ENCODE measurements around the gene TOR4A. TPM values are rescaled to one million over a fixed set of nuclear protein-coding genes. Genes with fewer than 3 reads are reported as not detected.
A peak's percentile ranks its signal among the peaks of the same experiment; 100 is the strongest.
"Not testable (repeated sequence)": the region's sequence is repeated elsewhere in the genome, so short reads cannot be mapped to it uniquely, and the experiment has no call there.

The TOR4A gene
- total and polyA plus RNA-seq, 2 experiments from 2014 or later, result 4.1 to 29.6 TPM

DNA sequence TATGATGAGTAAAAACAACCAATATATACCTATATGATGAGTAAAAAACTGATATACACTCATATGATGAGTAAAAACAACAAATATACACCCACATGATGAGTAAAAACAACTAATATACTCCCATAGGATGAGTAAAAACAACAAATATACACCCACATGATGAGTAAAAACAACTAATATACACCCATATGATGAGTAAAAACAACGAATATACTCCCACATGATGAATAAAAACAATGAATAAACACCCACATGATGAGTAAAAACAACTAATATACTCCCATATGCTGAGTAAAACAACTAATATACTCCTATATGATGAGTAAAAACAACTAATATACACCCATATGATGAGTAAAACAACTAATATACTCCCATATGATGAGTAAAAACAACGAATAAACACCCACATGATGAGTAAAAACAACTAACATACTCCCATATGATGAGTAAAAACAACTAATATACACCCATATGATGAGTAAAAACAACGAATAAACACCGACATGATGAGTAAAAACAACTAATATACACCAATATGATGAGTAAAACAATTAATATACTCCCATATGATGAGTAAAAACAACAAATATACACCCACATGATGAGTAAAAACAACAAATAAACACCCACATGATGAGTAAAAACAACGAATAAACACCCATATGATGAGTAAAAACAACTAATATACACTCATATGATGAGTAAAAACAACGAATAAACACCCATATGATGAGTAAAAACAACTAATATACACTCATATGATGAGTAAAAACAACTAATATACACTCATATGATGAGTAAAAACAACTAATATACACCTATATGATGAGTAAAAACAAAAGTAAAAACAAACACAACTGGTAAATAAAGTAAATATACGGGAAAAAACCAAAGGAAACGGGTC is 50.4 kb downstream of the TOR4A start:
- H3K9me2 ChIP-seq (ENCODE audit: insufficient read depth); H3K4me1 ChIP-seq (ENCODE audit: insufficient read depth); H3K36me3 ChIP-seq (ENCODE audit: low read depth); H2AFZ ChIP-seq; H3K4me3 ChIP-seq; H3K9me3 ChIP-seq (ENCODE audit: low read depth); H3K27ac ChIP-seq; in situ Hi-C loops (cut with MboI); H3K4me2 ChIP-seq (ENCODE audit: unreplicated experiment); H3K9ac ChIP-seq; H4K20me1 ChIP-seq (ENCODE audit: insufficient read depth); H3K27me3 ChIP-seq (replicated peaks; ENCODE audit: insufficient read depth); DNase-seq; H3K79me2 ChIP-seq (ENCODE audit: insufficient read depth): not testable (repeated sequence)
- H3F3A ChIP-seq (ENCODE audit: insufficient read depth), result peaks cover 11% of the 10 kb centered on the region
- 60 to 65% methylated on average over 8 of the region's 8 CpGs for WGBS, 2 experiments (ENCODE audit: low coverage in 1 of 2, low lambda C conversion rate in 2 of 2, missing lambda C conversion rate in 2 of 2)
- TF ChIP-seq EZH2phosphoT487 (IDR thresholded peaks at IDR 0.05; ENCODE audit: insufficient read depth, low read depth), result 0 out of 2 replicates have a peak, but pooled peaks have one; percentile 34

DNA sequence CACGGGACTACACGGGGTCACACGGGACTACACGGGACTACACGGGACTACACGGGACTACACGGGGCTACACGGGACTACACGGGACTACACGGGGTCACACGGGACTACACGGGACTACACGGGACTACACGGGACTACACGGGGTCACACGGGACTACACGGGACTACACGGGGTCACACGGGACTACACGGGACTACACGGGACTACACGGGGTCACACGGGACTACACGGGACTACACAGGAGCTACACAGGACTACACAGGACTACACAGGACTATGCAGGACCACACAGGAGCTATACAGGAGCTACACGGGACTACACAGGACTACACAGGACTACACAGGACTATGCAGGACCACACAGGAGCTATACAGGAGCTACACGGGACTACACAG is 52.1 kb downstream of the TOR4A start:
- H3K4me3 ChIP-seq; H3K27ac ChIP-seq; H2AFZ ChIP-seq; DNase-seq; in situ Hi-C loops (cut with MboI); H3K79me2 ChIP-seq (ENCODE audit: insufficient read depth); H3K36me3 ChIP-seq (ENCODE audit: low read depth); H4K20me1 ChIP-seq (ENCODE audit: insufficient read depth); H3K9me2 ChIP-seq (ENCODE audit: insufficient read depth); H3K4me1 ChIP-seq (ENCODE audit: insufficient read depth); H3K4me2 ChIP-seq (ENCODE audit: unreplicated experiment); H3K9me3 ChIP-seq (ENCODE audit: low read depth); H3K27me3 ChIP-seq (replicated peaks; ENCODE audit: insufficient read depth); H3K9ac ChIP-seq: not testable (repeated sequence)
- peaks cover 11% of the 10 kb centered on the region for H3F3A ChIP-seq (ENCODE audit: insufficient read depth)
- 65 to 73% methylated on average over 6 to 26 of the region's 26 CpGs for WGBS, 2 experiments (ENCODE audit: low coverage in 1 of 2, low lambda C conversion rate in 2 of 2, missing lambda C conversion rate in 2 of 2)

DNA sequence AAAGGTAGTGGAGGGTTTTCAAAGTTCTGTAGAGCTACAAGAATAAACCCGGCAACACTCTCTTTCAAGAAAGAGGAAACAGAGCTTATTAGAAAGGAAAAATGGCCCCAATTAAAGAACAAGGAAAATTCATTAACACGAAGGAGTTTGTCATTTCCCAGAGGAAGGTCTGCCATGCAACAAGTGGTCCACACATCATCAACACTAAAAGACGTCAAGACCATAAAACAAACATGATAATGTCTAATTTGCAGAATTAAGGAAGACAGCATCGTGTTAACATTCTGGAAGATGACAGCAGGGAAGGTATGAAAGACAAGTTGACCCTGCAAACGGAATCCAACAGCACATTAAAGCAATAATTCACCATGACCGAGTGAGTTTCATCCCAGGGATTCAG is 53.2 kb downstream of the TOR4A start:
- H3K36me3 ChIP-seq (ENCODE audit: low read depth), result no peaks in the 10 kb centered on the region
- 50 to 51% methylated on average over 6 of the region's 6 CpGs for WGBS, 2 experiments (ENCODE audit: low coverage in 1 of 2, low lambda C conversion rate in 2 of 2, missing lambda C conversion rate in 2 of 2)
- TF ChIP-seq EZH2phosphoT487 (IDR thresholded peaks at IDR 0.05; ENCODE audit: insufficient read depth, low read depth) (no peak), EZH2 (IDR thresholded peaks at IDR 0.05; ENCODE audit: insufficient read depth, poor library complexity, severe bottlenecking) (no peak)

GRCh38 chr9:137331929-137332328 is 54.4 kb downstream of the TOR4A start:
- Histone ChIP-seq H3K9me3 (ENCODE audit: low read depth) (no peaks in the 10 kb centered on the region), H3K27me3 (replicated peaks; ENCODE audit: insufficient read depth) (no peaks in the 10 kb centered on the region), H2AFZ (no peak overlapping the region), H3F3A (ENCODE audit: insufficient read depth) (peaks cover 11% of the 10 kb centered on the region), H3K4me2 (ENCODE audit: unreplicated experiment) (no peak overlapping the region), H3K4me1 (ENCODE audit: insufficient read depth) (no peaks in the 10 kb centered on the region), H3K9me2 (ENCODE audit: insufficient read depth) (peaks cover 4% of the 10 kb centered on the region; the same call in 1 of the 2 replicates), H3K9ac (no peak overlapping the region), H4K20me1 (ENCODE audit: insufficient read depth) (no peaks in the 10 kb centered on the region), H3K27ac (no peak overlapping the region), H3K4me3 (no peak overlapping the region), H3K79me2 (ENCODE audit: insufficient read depth) (no peaks in the 10 kb centered on the region), H3K36me3 (ENCODE audit: low read depth) (no peaks in the 10 kb centered on the region)
- in situ Hi-C loops (cut with MboI), result no loop called here
- TF ChIP-seq EZH2phosphoT487 (IDR thresholded peaks at IDR 0.05; ENCODE audit: insufficient read depth, low read depth) (no peak), EZH2 (IDR thresholded peaks at IDR 0.05; ENCODE audit: insufficient read depth, poor library complexity, severe bottlenecking) (no peak)
- 86 to 88% methylated on average over 9 of the region's 9 CpGs for WGBS, 2 experiments (ENCODE audit: low coverage in 1 of 2, low lambda C conversion rate in 2 of 2, missing lambda C conversion rate in 2 of 2)
- no peak for DNase-seq

More for the DNA sequence above, 53.2 kb downstream of the TOR4A start:
- no peak for DNase-seq
- Histone ChIP-seq H3K27me3 (replicated peaks; ENCODE audit: insufficient read depth) (no peaks in the 10 kb centered on the region), H3F3A (ENCODE audit: insufficient read depth) (peaks cover 11% of the 10 kb centered on the region), H3K79me2 (ENCODE audit: insufficient read depth) (no peaks in the 10 kb centered on the region), H3K27ac (no peak overlapping the region), H3K9me3 (ENCODE audit: low read depth) (no peaks in the 10 kb centered on the region), H3K9ac (no peak overlapping the region), H4K20me1 (ENCODE audit: insufficient read depth) (no peaks in the 10 kb centered on the region), H3K4me3 (no peak overlapping the region), H3K9me2 (ENCODE audit: insufficient read depth) (peaks cover 4% of the 10 kb centered on the region; the same call in 1 of the 2 replicates), H3K4me1 (ENCODE audit: insufficient read depth) (no peaks in the 10 kb centered on the region), H3K4me2 (ENCODE audit: unreplicated experiment) (no peak overlapping the region), H2AFZ (no peak overlapping the region)
- in situ Hi-C loops (cut with MboI), result no loop called here

Other genes starting within 250 kb of the TOR4A start
- 33.2 and 49.4 TPM in 2 replicates for gene ABCA2, start 249.5 kb upstream of the TOR4A start, total RNA-seq (2014; rRNA removed; shearing (Covaris generic))
- gene ABCA2, start 249.5 kb upstream of the TOR4A start, polyA plus RNA-seq (2016; fragmentation: Nextera tagmentation; extraction: Ambion mirVana), result 20.5 and 21.1 TPM in 2 replicates
- gene FUT7, start 245.6 kb upstream of the TOR4A start, total RNA-seq (2014; rRNA removed; shearing (Covaris generic)), result not detected in 2 replicates
- not detected in 2 replicates for gene FUT7, start 245.6 kb upstream of the TOR4A start, polyA plus RNA-seq (2016; fragmentation: Nextera tagmentation; extraction: Ambion mirVana)
- 41.9 and 43.1 TPM in 2 replicates for gene NPDC1, start 231.5 kb upstream of the TOR4A start, total RNA-seq (2014; rRNA removed; shearing (Covaris generic))
- gene NPDC1, start 231.5 kb upstream of the TOR4A start, polyA plus RNA-seq (2016; fragmentation: Nextera tagmentation; extraction: Ambion mirVana), result 121 and 122 TPM in 2 replicates
- gene ENTPD2, start 223.7 kb upstream of the TOR4A start, total RNA-seq (2014; rRNA removed; shearing (Covaris generic)), result not detected in 2 replicates
- gene ENTPD2, start 223.7 kb upstream of the TOR4A start, polyA plus RNA-seq (2016; fragmentation: Nextera tagmentation; extraction: Ambion mirVana), result not detected in 2 replicates
- 5.4 TPM in 2 replicates for gene SAPCD2, start 207.2 kb upstream of the TOR4A start, total RNA-seq (2014; rRNA removed; shearing (Covaris generic))
- gene SAPCD2, start 207.2 kb upstream of the TOR4A start, polyA plus RNA-seq (2016; fragmentation: Nextera tagmentation; extraction: Ambion mirVana), result 0.86 and 0.88 TPM in 2 replicates
- gene UAP1L1, start 200.2 kb upstream of the TOR4A start, total RNA-seq (2014; rRNA removed; shearing (Covaris generic)), result 5.2 and 5.7 TPM in 2 replicates
- 4.3 and 4.5 TPM in 2 replicates for gene UAP1L1, start 200.2 kb upstream of the TOR4A start, polyA plus RNA-seq (2016; fragmentation: Nextera tagmentation; extraction: Ambion mirVana)
- 131 and 136 TPM in 2 replicates for gene MAN1B1, start 190.7 kb upstream of the TOR4A start, total RNA-seq (2014; rRNA removed; shearing (Covaris generic))
- gene MAN1B1, start 190.7 kb upstream of the TOR4A start, polyA plus RNA-seq (2016; fragmentation: Nextera tagmentation; extraction: Ambion mirVana), result 101 and 104 TPM in 2 replicates
- 134 and 142 TPM in 2 replicates for gene DPP7, start 163.0 kb upstream of the TOR4A start, total RNA-seq (2014; rRNA removed; shearing (Covaris generic))
- 145 and 148 TPM in 2 replicates for gene DPP7, start 163.0 kb upstream of the TOR4A start, polyA plus RNA-seq (2016; fragmentation: Nextera tagmentation; extraction: Ambion mirVana)
- 0.76 TPM in 1 of 2 replicates, not detected in the other for gene GRIN1, start 138.6 kb upstream of the TOR4A start, total RNA-seq (2014; rRNA removed; shearing (Covaris generic))
- gene GRIN1, start 138.6 kb upstream of the TOR4A start, polyA plus RNA-seq (2016; fragmentation: Nextera tagmentation; extraction: Ambion mirVana), result 0.15 TPM in 1 of 2 replicates, not detected in the other
- not detected in 2 replicates for gene LRRC26, start 107.7 kb upstream of the TOR4A start, total RNA-seq (2014; rRNA removed; shearing (Covaris generic))
- not detected in 2 replicates for gene LRRC26, start 107.7 kb upstream of the TOR4A start, polyA plus RNA-seq (2016; fragmentation: Nextera tagmentation; extraction: Ambion mirVana)
- not detected in 2 replicates for gene TMEM210, start 105.7 kb upstream of the TOR4A start, total RNA-seq (2014; rRNA removed; shearing (Covaris generic))
- gene TMEM210, start 105.7 kb upstream of the TOR4A start, polyA plus RNA-seq (2016; fragmentation: Nextera tagmentation; extraction: Ambion mirVana), result not detected in 2 replicates
- gene ANAPC2, start 89.2 kb upstream of the TOR4A start, total RNA-seq (2014; rRNA removed; shearing (Covaris generic)), result 24.0 and 28.8 TPM in 2 replicates
- gene ANAPC2, start 89.2 kb upstream of the TOR4A start, polyA plus RNA-seq (2016; fragmentation: Nextera tagmentation; extraction: Ambion mirVana), result 12.0 and 13.6 TPM in 2 replicates
- 73.1 and 105 TPM in 2 replicates for gene SSNA1, start 89.0 kb upstream of the TOR4A start, total RNA-seq (2014; rRNA removed; shearing (Covaris generic))
- 93.1 and 100 TPM in 2 replicates for gene SSNA1, start 89.0 kb upstream of the TOR4A start, polyA plus RNA-seq (2016; fragmentation: Nextera tagmentation; extraction: Ambion mirVana)
- gene TPRN, start 77.0 kb upstream of the TOR4A start, total RNA-seq (2014; rRNA removed; shearing (Covaris generic)), result 7.8 and 14.3 TPM in 2 replicates
- 1.7 and 2.2 TPM in 2 replicates for gene TPRN, start 77.0 kb upstream of the TOR4A start, polyA plus RNA-seq (2016; fragmentation: Nextera tagmentation; extraction: Ambion mirVana)
- gene TMEM203, start 72.1 kb upstream of the TOR4A start, total RNA-seq (2014; rRNA removed; shearing (Covaris generic)), result 44.3 and 52.9 TPM in 2 replicates
- gene TMEM203, start 72.1 kb upstream of the TOR4A start, polyA plus RNA-seq (2016; fragmentation: Nextera tagmentation; extraction: Ambion mirVana), result 46.9 and 48.6 TPM in 2 replicates
- 12.1 and 12.4 TPM in 2 replicates for gene NDOR1, start 72.0 kb upstream of the TOR4A start, total RNA-seq (2014; rRNA removed; shearing (Covaris generic))
- 7.7 and 8.5 TPM in 2 replicates for gene NDOR1, start 72.0 kb upstream of the TOR4A start, polyA plus RNA-seq (2016; fragmentation: Nextera tagmentation; extraction: Ambion mirVana)
- 0.65 TPM in 1 of 2 replicates, not detected in the other for gene RNF208, start 55.5 kb upstream of the TOR4A start, total RNA-seq (2014; rRNA removed; shearing (Covaris generic))
- 0.29 and 0.34 TPM in 2 replicates for gene RNF208, start 55.5 kb upstream of the TOR4A start, polyA plus RNA-seq (2016; fragmentation: Nextera tagmentation; extraction: Ambion mirVana)
- 0.43 TPM in 1 of 2 replicates, not detected in the other for gene CYSRT1, start 52.6 kb upstream of the TOR4A start, total RNA-seq (2014; rRNA removed; shearing (Covaris generic))
- 0.24 and 0.75 TPM in 2 replicates for gene CYSRT1, start 52.6 kb upstream of the TOR4A start, polyA plus RNA-seq (2016; fragmentation: Nextera tagmentation; extraction: Ambion mirVana)
- gene RNF224, start 50.2 kb upstream of the TOR4A start, total RNA-seq (2014; rRNA removed; shearing (Covaris generic)), result not detected in 2 replicates
- not detected in 2 replicates for gene RNF224, start 50.2 kb upstream of the TOR4A start, polyA plus RNA-seq (2016; fragmentation: Nextera tagmentation; extraction: Ambion mirVana)
- not detected in 2 replicates for gene SLC34A3, start 46.8 kb upstream of the TOR4A start, total RNA-seq (2014; rRNA removed; shearing (Covaris generic))
- not detected in 2 replicates for gene SLC34A3, start 46.8 kb upstream of the TOR4A start, polyA plus RNA-seq (2016; fragmentation: Nextera tagmentation; extraction: Ambion mirVana)
- 148 and 159 TPM in 2 replicates for gene TUBB4B, start 36.4 kb upstream of the TOR4A start, total RNA-seq (2014; rRNA removed; shearing (Covaris generic))
- 373 and 391 TPM in 2 replicates for gene TUBB4B, start 36.4 kb upstream of the TOR4A start, polyA plus RNA-seq (2016; fragmentation: Nextera tagmentation; extraction: Ambion mirVana)
- not detected in 2 replicates for gene STPG3, start 26.4 kb upstream of the TOR4A start, total RNA-seq (2014; rRNA removed; shearing (Covaris generic))
- not detected in 2 replicates for gene STPG3, start 26.4 kb upstream of the TOR4A start, polyA plus RNA-seq (2016; fragmentation: Nextera tagmentation; extraction: Ambion mirVana)
- 65.0 and 69.6 TPM in 2 replicates for gene NELFB, start 22.4 kb upstream of the TOR4A start, total RNA-seq (2014; rRNA removed; shearing (Covaris generic))
- gene NELFB, start 22.4 kb upstream of the TOR4A start, polyA plus RNA-seq (2016; fragmentation: Nextera tagmentation; extraction: Ambion mirVana), result 34.4 and 38.5 TPM in 2 replicates
- gene NRARP, start 24.5 kb downstream of the TOR4A start, total RNA-seq (2014; rRNA removed; shearing (Covaris generic)), result 0.32 TPM in 1 of 2 replicates, not detected in the other
- not detected in 2 replicates for gene NRARP, start 24.5 kb downstream of the TOR4A start, polyA plus RNA-seq (2016; fragmentation: Nextera tagmentation; extraction: Ambion mirVana)
- 11.6 and 17.1 TPM in 2 replicates for gene EXD3, start 145.4 kb downstream of the TOR4A start, total RNA-seq (2014; rRNA removed; shearing (Covaris generic))
- 8.7 and 10.1 TPM in 2 replicates for gene EXD3, start 145.4 kb downstream of the TOR4A start, polyA plus RNA-seq (2016; fragmentation: Nextera tagmentation; extraction: Ambion mirVana)
- 0.32 TPM in 1 of 2 replicates, not detected in the other for gene NOXA1, start 145.7 kb downstream of the TOR4A start, total RNA-seq (2014; rRNA removed; shearing (Covaris generic))
- gene NOXA1, start 145.7 kb downstream of the TOR4A start, polyA plus RNA-seq (2016; fragmentation: Nextera tagmentation; extraction: Ambion mirVana), result 0.15 and 0.39 TPM in 2 replicates
- gene ENTPD8, start 163.6 kb downstream of the TOR4A start, total RNA-seq (2014; rRNA removed; shearing (Covaris generic)), result not detected in 2 replicates
- not detected in 2 replicates for gene ENTPD8, start 163.6 kb downstream of the TOR4A start, polyA plus RNA-seq (2016; fragmentation: Nextera tagmentation; extraction: Ambion mirVana)
- gene NSMF, start 181.6 kb downstream of the TOR4A start, total RNA-seq (2014; rRNA removed; shearing (Covaris generic)), result 28.8 and 29.1 TPM in 2 replicates
- gene NSMF, start 181.6 kb downstream of the TOR4A start, polyA plus RNA-seq (2016; fragmentation: Nextera tagmentation; extraction: Ambion mirVana), result 13.5 and 13.7 TPM in 2 replicates